Measurements from ENCODE around the gene PSMD8. TPM values are rescaled to one million over a fixed set of nuclear protein-coding genes. Genes with fewer than 3 reads are reported as not detected.
A peak's percentile ranks its signal among the peaks of the same experiment; 100 is the strongest.

The PSMD8 gene
- total RNA-seq, 1 donor from 2014 or later: 128 TPM

DNA sequence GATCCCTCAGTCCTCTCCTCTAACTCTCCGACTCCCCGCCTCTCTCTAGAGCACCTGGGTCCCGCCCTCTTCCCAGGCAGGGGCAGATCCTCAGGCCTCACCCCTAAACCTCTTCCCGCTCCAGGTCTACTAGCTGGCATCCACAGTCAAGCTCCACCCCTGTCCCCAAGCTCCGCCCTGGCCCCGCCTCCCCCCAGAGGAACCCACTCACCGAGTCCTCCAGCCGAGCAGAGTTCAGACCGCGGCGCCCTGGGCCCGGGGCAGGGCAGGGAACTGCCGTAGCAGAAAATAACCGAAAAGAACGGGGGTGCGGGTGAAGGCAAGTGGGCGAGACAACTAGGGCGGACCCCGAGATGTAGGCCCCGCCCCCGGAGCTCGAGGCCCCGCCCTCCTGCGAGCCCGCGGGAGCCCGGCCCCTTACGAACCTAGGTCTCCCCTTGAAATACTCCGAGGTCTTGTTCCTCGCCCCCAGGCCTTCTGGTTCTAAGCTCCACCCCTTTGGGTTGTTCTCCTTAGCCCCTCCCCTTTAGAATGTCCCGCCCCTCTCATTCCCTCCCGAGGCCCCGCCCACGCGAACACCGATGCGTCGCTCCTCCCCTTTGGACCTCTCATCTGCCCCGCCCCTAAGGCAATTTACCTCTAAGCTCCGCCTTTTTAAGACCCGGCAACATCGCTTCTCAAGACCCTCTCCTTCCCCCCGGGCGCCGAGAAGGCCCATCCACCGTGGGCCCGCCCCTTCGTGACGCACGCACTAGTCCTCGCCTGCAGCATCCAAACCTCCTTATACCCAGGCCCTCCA, 13.4 kb downstream of the PSMD8 start, which contains the start of gene GGN:
GGN (minus strand) TSS at position 485 of the 799 bp plus-strand sequence. CDS start 773 bp downstream, outside the sequence.
- no peaks in the 10 kb centered on the region for H3K9me3 Mint-ChIP-seq (ENCODE audit: low read depth)
- peak within 1 kb of the TSS; percentile 84 for H3K4me3 Mint-ChIP-seq (ENCODE audit: low read depth)
- H3K4me1 Mint-ChIP-seq (ENCODE audit: low read depth): peaks cover 11% of the 10 kb centered on the region
- H3K27ac Mint-ChIP-seq: peak within 1 kb of the TSS; percentile 91
- TF ChIP-seq, protein P1, sequence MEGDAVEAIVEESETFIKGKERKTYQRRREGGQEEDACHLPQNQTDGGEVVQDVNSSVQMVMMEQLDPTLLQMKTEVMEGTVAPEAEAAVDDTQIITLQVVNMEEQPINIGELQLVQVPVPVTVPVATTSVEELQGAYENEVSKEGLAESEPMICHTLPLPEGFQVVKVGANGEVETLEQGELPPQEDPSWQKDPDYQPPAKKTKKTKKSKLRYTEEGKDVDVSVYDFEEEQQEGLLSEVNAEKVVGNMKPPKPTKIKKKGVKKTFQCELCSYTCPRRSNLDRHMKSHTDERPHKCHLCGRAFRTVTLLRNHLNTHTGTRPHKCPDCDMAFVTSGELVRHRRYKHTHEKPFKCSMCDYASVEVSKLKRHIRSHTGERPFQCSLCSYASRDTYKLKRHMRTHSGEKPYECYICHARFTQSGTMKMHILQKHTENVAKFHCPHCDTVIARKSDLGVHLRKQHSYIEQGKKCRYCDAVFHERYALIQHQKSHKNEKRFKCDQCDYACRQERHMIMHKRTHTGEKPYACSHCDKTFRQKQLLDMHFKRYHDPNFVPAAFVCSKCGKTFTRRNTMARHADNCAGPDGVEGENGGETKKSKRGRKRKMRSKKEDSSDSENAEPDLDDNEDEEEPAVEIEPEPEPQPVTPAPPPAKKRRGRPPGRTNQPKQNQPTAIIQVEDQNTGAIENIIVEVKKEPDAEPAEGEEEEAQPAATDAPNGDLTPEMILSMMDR (IDR thresholded peaks at IDR 0.05; ENCODE audit: unreplicated experiment): no peak
- peaks cover 13% of the 10 kb centered on the region for H3K36me3 Mint-ChIP-seq (ENCODE audit: insufficient read depth)
- peak; percentile 85 for DNase-seq (ENCODE audit: low spot score, unreplicated experiment)
- peaks cover 10% of the 10 kb centered on the region for H3K27me3 Mint-ChIP-seq

DNA sequence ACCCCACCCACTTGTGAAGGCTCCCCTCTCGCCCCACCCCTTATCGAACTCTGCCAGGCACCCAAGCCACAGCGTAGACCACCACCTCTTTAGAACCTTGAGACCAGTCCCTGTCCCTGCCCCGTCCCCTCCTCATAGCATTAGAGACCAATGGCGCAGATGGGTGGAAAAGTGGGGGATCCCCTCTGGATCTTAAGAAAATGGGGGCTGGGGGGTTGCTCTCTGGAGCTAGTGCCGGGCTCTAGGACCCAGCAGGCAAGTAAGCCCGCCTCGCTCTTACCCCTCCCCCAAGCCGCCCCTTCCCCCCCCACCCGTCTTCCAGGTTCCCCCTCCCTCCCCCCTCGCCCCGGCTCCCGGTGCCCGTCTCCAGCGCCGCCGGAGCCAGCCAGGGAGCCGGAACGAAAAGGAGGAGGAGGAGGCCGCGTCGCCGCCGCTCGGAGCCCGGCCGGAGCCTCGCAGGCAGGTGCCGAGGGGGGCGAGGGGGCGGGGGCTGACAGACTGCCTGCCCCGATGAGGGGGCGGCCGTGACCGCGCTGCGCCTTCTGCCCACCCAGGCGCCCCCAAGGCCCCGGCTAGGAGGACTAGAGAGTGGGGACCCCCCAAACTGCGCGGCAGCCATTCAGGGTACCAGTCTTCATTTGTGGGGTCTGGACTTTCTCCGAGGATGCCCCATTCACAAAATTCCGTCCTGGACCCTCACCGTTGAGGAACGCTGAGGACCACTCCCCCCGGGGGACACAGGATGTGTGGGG, 14.2 kb downstream of the PSMD8 start, which contains the start of gene SPRED3:
SPRED3 (plus strand) TSS at position 349 of the 752 bp plus-strand sequence. CDS start 1,606 bp downstream, outside the sequence.
- DNase-seq (ENCODE audit: low spot score, unreplicated experiment): peak; percentile 51
- Mint-ChIP-seq H3K27me3 (peaks cover 12% of the 10 kb centered on the region), H3K36me3 (ENCODE audit: insufficient read depth) (peaks cover 12% of the 10 kb centered on the region), H3K4me1 (ENCODE audit: low read depth) (peaks cover 11% of the 10 kb centered on the region), H3K4me3 (ENCODE audit: low read depth) (peak within 1 kb of the TSS; percentile 84), H3K9me3 (ENCODE audit: low read depth) (no peaks in the 10 kb centered on the region), H3K27ac (peak within 1 kb of the TSS; percentile 91)
- TF ChIP-seq, protein P1 (IDR thresholded peaks at IDR 0.05; ENCODE audit: unreplicated experiment): no peak

DNA sequence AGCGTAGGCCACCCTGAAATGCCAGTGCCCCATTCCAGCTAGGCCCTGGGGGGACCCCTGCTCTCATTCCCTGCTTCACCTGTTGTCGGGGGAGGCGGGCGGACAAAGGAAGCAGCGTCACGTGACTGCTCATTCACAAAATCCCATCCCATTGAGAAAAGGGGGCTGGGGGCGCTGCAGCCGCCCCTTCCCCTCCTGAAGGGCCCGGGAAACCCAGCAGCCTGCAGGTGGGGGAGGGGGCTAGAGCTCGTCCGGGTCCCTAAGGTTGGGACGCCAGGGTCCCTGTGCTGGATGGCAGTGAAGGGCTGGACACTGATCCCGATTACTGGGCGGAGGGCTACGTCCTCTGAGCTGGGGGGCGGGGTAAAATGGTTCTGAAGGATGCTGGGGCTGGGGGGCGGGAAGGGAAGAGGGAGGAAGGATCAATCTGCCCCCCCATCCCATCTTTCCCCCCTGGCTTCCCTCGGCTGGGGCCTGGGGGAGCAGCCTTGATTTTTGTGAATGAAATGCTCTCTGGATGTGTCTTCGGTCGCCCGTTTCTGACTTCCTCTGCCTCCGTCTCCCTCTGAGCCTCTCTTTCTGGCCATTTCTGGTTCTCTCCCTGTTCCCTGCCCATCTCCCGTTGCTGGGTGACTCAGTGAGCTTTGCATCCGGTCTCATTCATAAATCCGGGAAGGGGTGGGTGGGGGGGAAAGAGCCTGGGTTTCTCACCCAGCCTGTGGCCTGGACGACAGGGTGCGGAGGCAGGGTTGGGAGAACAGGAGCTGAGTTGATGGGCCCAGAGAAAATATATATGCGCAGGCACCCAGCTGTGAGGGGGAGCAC, 14.9 kb downstream of the PSMD8 start:
- peaks cover 15% of the 10 kb centered on the region for H3K27me3 Mint-ChIP-seq
- TF ChIP-seq, protein P1 (IDR thresholded peaks at IDR 0.05; ENCODE audit: unreplicated experiment): no peak
- peaks cover 11% of the 10 kb centered on the region for H3K4me1 Mint-ChIP-seq (ENCODE audit: low read depth)
- H3K36me3 Mint-ChIP-seq (ENCODE audit: insufficient read depth): peaks cover 20% of the 10 kb centered on the region
- H3K9me3 Mint-ChIP-seq (ENCODE audit: low read depth): peaks cover 3% of the 10 kb centered on the region
- no peak for DNase-seq (ENCODE audit: low spot score, unreplicated experiment)
- H3K4me3 Mint-ChIP-seq (ENCODE audit: low read depth): peak overlapping the region; percentile 80
- peak overlapping the region; percentile 86 for H3K27ac Mint-ChIP-seq

DNA sequence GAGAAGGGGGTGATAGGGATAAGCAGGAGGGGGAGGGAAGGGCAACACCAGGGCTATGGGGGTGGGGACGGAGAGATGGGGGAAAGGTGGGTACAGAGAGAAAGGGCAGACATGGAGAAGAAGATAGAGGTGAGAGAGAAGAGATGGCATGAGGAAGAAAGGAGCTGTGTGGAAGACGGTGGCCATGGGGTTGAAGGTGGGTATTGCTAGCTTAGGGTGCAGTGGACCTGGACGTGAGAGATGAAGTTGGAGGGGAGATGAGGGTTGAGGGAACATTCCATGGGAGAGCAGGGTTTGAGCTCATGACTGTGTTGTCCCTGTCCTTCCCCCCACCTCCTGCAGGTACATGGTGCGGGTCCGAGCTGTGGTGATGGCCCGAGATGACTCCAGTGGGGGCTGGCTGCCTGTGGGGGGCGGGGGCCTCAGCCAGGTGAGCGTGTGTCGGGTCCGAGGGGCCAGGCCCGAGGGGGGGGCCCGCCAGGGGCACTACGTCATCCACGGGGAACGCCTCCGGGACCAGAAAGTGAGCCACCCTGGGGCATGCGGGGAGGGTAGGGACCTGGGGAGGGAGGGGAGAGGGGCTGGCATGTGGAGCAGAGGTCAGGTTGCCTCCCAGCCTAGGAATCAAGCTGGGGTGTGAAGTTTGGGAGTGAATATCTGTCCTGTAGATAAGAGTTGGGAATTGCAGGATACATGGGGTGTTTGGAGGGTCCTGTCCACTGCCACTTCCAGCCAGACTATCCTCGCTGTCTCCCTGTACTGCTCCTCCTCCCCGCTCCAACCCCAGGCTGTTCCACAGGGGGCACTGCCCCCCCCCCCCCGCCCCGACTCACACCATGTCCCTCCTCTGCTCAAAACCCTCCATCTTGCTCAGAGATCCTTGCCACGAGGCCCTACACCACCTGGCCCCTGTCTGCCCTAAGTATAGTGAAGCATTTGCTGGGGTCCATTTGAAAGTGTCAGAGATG, 15.9 kb downstream of the PSMD8 start:
- peaks cover 11% of the 10 kb centered on the region for H3K4me1 Mint-ChIP-seq (ENCODE audit: low read depth)
- TF ChIP-seq, protein P1 (IDR thresholded peaks at IDR 0.05; ENCODE audit: unreplicated experiment): no peak
- peak overlapping the region; percentile 57 for H3K27ac Mint-ChIP-seq
- H3K36me3 Mint-ChIP-seq (ENCODE audit: insufficient read depth): peaks cover 25% of the 10 kb centered on the region
- DNase-seq (ENCODE audit: low spot score, unreplicated experiment): no peak
- peaks cover 15% of the 10 kb centered on the region for H3K27me3 Mint-ChIP-seq
- H3K9me3 Mint-ChIP-seq (ENCODE audit: low read depth): peaks cover 3% of the 10 kb centered on the region
- H3K4me3 Mint-ChIP-seq (ENCODE audit: low read depth): peak overlapping the region; percentile 80
